Neuron (in vitro differentiated cells): ENCODE results near the gene SHF.

Experiments used
- H2AFZ ChIP-seq: one replicate; pipeline ENCODE4 v1.6.1; 2013; ENCODE audit warnings: low read depth, mild to moderate bottlenecking, inconsistent platforms, low read length, moderate library complexity
- H3K27me3 ChIP-seq: one replicate; pipeline ENCODE4 v1.6.1; 2013; ENCODE audit warnings: low read length; ENCODE audit not compliant: insufficient read depth
- H3K36me3 ChIP-seq: one replicate; pipeline ENCODE4 v1.6.1; 2013; ENCODE audit warnings: low read length; ENCODE audit not compliant: insufficient read depth
- H3K4me1 ChIP-seq: one replicate; pipeline ENCODE4 v1.6.1; 2013; ENCODE audit warnings: low read length; ENCODE audit not compliant: insufficient read depth
- H3K4me3 ChIP-seq: 2 replicates; pipeline ENCODE4 v1.5.1; 2013; ENCODE audit warnings: mild to moderate bottlenecking, low read length, moderate library complexity
- H3K9me3 ChIP-seq: one replicate; pipeline ENCODE4 v1.6.1; 2013; ENCODE audit warnings: low read length

The SHF gene

DNA sequence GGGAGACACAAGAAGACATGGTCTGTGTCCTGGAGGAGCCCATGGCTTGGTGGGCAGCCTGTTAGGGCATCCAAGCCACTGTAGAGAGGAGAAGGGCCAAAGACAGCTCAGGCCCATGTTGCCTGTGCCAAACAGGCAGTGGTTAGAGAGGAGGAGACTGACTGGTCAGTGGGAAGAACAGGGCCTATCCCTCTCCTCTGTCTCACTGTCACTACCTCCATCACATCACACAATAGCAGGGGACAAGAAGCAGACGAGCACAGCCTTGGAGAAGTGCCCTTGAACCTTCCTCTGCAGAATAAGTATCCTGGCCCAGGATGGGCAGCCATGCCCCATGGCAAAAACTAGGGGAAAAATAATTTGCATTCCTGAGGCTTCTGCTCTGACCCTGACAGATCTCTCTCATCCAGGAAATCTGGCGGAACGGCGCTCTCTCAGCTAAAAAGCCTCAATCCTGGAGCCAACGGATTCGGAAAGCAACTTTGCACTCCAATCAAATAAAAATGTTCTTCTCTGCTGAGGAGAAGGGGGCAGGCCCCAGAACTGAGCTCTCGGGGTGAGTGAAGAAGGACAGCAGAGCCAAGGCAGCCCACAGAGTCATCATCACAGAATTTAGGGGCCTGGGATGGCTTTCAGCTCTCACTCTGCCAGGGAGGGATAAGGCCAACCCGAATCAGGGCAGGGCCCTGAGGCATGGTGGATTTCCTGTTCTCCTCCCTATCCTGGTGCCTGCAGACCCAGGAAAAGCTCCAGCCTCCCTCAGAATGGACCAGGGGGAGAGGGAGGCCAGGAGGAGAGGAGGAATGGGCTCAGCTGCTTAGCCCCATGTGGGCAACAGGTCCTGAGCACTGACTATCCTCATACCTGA lies 1.6 kb downstream of the SHF start:
- Histone ChIP-seq H3K4me1 (peaks cover 19% of the 10 kb centered on the region), H3K9me3 (no peaks in the 10 kb centered on the region), H3K36me3 (no peaks in the 10 kb centered on the region), H3K27me3 (no peaks in the 10 kb centered on the region), H3K4me3 (peak overlapping the region; percentile 73), H2AFZ (no peak overlapping the region)

DNA sequence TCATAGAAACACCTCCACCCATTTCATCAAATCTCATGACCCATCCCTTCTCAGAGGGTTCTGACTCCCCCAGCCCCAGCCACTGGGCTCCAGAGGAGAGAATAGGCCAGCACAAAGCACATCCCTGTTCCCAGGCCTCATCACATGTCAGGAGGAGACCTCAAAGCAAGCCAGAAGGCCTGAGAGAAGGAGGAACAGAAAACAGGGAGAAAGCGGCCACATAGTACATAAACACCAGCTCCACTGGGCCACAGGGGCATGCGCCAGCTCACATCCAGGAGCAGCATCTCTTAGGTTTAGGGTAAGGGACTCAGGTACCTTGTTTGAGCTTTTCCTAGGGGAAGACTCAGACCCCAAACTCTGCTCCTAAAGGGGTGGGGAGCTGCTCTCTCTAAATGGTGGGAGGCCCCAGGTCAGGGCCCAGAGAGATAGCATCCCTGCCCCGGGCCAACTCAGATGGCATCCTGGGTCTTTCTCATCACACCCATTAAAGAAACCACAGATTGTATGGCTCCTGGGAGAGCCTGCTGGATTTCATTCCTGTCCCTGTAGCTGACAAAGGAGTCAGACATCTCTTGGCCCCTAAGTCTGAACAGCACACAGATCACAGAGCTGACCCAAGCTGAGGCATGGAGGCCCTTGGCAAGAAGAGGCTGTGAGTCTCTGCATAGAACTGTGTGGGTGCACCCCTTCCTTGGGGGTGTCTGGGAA lies 2.5 kb downstream of the SHF start:
- peaks cover 4% of the 10 kb centered on the region for H3K36me3 ChIP-seq
- H3K9me3 ChIP-seq: no peaks in the 10 kb centered on the region
- peaks cover 19% of the 10 kb centered on the region for H3K4me1 ChIP-seq
- no peak overlapping the region for H3K4me3 ChIP-seq
- no peaks in the 10 kb centered on the region for H3K27me3 ChIP-seq
- H2AFZ ChIP-seq: no peak overlapping the region

DNA sequence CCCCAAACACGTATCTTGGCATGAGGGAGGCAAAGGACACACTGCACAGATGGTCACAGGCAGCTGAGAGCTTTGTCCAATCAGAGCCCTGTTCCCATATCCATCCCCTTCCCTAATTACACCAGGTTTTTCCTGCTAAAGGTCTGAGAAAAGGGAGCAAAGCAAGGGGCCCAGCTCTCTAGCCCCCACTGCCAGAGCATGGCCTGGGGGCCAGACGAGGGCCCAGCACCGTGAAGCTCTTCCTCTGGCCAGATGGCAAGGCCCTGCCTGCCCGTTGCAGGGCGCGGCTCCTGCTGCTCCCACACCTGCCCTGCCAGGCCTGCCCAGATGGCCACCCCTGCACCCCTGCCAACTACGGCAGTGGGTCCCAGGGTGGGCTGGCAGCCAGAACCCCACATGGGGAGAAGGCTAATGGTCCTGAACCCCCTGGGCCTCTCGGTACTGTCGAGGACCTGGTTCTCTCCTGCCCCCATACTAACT lies 3.2 kb downstream of the SHF start:
- Histone ChIP-seq H2AFZ (no peak overlapping the region), H3K27me3 (no peaks in the 10 kb centered on the region), H3K9me3 (no peaks in the 10 kb centered on the region), H3K36me3 (peaks cover 4% of the 10 kb centered on the region), H3K4me1 (peaks cover 19% of the 10 kb centered on the region), H3K4me3 (no peak overlapping the region)

DNA sequence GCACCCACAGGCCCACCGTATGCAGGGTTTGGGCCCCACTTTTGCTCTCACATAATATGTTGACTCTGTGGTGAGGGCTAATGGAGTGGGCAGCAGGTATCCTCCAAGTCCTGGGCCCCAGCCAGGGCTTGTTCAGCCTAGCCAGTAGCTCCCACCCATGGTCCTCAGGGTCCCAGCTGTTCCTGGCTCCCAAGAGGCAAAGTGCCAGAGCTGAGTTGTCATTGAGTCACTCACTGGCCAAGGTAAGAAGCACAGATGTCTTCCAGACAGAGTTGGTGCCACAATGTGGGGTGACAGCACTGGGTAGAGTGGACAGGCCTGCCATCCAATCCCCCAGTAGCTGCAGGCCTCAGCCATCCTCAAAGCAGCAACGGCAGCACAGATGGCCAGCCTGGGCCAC lies 4.3 kb downstream of the SHF start:
- Histone ChIP-seq H3K4me1 (peaks cover 19% of the 10 kb centered on the region), H3K36me3 (peaks cover 4% of the 10 kb centered on the region)

DNA sequence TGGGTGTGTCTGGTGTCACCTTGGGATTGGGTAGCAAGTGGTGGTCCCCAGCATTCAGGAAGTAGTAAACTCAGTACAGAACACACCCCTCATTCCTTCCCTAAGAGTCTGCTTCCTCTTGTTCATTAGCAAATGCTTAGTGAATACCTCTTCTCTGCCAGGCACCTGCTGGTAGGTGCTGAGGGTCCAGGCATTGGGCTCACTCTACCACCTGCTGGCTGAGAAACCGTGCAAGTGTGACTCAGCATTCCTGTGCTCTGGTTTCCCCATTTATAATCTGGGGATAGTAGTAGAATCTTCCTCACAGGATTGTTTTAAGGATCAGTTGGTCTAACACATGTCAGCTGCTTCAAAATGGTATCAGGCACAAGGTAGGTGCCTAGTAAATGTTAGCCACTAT lies 4.8 kb downstream of the SHF start:
- H3K9me3 ChIP-seq: no peaks in the 10 kb centered on the region
- peaks cover 8% of the 10 kb centered on the region for H3K36me3 ChIP-seq
- peaks cover 19% of the 10 kb centered on the region for H3K4me1 ChIP-seq
- no peak overlapping the region for H3K4me3 ChIP-seq
- H2AFZ ChIP-seq: no peak overlapping the region
- H3K27me3 ChIP-seq: no peaks in the 10 kb centered on the region

More for the DNA sequence above, 4.3 kb downstream of the SHF start:
- Histone ChIP-seq H2AFZ (no peak overlapping the region), H3K27me3 (no peaks in the 10 kb centered on the region), H3K4me3 (no peak overlapping the region), H3K9me3 (no peaks in the 10 kb centered on the region)

- Histone ChIP-seq H3K36me3 (peaks cover 20% of the 10 kb centered on the region), H3K4me1 (peaks cover 17% of the 10 kb centered on the region), H3K4me3 (no peak overlapping the region), H3K27me3 (no peaks in the 10 kb centered on the region), H2AFZ (no peak overlapping the region), H3K9me3 (no peaks in the 10 kb centered on the region)
These were observed 6.1 kb downstream of the SHF start for GRCh38 chr15:45181491-45182285.

DNA sequence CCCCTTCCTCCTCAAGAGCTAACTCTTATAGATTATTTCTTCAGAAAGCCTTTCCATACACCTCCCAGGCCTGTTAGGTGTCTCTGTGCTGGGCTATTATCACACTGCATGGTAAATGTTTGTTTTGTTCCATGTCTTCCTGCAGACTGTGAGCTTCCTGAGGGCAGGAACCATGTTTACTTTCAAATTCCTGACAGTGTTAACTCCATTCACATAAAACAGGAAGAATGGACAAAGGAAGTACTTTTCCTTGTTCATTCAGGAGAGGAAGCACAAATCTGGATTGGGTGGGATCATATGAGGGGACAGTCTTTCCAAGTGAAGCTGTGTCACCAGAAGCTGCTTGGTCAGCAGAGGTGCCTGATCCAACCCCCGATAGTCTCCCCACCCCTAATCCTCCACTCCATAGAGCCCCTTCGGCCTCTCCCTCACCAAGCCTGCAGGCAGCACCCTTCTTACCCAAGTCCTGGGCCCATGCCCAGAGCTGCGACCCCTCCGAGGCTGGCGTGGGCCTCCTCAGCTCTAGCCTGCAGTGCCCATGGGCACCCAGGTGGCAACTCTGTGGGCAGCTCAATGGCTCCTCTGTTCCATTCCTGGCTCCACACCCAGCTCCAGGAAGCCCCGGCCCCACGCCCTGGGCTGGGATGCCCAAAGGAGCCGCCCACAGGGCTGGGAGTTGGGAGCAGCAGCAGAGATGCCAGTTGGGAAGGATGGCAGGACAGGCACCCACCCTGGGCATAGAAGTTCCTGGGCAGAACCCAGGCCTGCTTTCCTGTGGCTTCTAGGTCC lies 6.9 kb downstream of the SHF start:
- peaks cover 8% of the 10 kb centered on the region for H3K4me1 ChIP-seq
- no peak overlapping the region for H3K4me3 ChIP-seq
- peaks cover 28% of the 10 kb centered on the region for H3K36me3 ChIP-seq
- no peaks in the 10 kb centered on the region for H3K9me3 ChIP-seq
- H2AFZ ChIP-seq: no peak overlapping the region
- no peaks in the 10 kb centered on the region for H3K27me3 ChIP-seq

DNA sequence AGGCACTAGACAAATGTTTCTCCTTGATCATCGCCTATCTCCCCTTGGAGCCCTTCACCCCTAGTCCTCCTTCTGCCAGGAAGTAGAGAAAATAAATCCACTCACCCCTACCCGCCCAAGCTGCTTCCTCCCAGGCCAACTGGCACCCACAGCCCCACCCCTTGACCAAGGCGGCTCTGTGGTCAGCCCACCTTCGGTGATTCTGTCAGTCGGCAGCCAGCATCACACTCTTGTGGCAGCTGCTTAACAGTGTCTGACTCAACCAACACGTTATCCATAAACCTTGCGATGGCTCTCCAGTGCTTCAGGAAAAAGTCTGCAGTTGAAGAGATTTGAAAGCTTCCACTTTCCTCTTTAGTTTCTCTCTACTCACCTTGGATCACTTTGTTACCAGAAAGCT lies 7.6 kb downstream of the SHF start:
- Histone ChIP-seq H3K4me3 (no peak overlapping the region), H3K4me1 (peaks cover 2% of the 10 kb centered on the region), H3K27me3 (no peaks in the 10 kb centered on the region), H3K9me3 (no peaks in the 10 kb centered on the region), H2AFZ (no peak overlapping the region), H3K36me3 (peaks cover 31% of the 10 kb centered on the region)

DNA sequence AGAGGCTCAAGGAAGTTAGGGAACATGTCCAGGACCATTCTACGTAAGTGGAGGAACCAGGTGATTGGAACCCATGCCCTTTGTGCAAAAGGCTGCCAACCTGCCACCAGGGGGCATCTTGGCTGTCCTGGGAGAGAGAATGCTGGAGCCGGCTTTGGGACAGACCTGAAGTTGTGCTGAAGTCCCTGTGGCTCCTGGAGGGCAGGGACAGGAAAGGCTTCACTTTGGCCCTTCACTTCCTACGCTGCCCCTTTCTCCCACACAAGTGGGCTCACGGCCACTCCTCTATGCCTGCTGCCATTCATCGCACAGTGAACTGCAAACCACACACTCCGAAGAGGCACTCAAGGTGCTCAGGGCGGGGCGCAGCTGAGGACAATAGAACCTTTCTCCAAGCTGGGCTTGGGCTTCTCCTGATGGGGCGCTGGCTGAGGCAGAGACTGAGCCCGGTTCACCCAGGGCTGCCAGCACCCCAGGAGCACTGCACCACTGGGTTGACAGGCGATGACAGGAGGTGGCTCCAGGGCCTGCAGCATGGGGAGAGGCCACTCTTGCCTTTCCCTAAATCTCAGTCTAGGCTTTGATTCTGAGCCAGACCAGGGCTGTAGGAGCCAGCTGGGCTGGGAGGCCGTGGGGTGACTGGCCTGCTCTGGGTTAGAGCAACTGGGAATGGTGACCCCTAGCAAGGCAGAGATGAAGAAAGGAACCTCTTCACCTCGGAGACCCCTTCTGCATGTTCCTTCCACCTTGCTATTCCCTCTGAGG lies 8.4 kb downstream of the SHF start:
- no peaks in the 10 kb centered on the region for H3K4me1 ChIP-seq
- no peak overlapping the region for H2AFZ ChIP-seq
- no peaks in the 10 kb centered on the region for H3K9me3 ChIP-seq
- H3K36me3 ChIP-seq: peaks cover 39% of the 10 kb centered on the region
- H3K4me3 ChIP-seq: no peak overlapping the region
- H3K27me3 ChIP-seq: no peaks in the 10 kb centered on the region

DNA sequence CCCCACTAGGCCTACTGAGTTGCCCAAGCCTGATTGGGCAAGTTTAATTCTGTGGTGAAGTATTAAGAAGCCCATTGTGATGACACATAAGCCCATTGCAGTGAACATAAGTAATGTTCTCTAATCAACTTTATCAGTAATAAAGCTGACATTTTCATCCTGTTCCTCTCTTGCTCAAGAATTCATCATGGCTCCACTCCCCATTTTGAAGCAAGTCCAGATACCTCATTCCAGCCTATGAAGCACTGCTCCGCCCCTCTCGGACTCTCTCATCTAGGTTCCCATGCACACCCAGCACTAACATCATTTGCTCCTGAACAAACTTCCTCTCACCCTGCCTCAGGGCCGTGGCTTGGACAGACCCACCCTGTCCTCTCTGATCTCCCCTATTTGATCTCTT lies 10.5 kb downstream of the SHF start:
- no peaks in the 10 kb centered on the region for H3K27me3 ChIP-seq
- peaks cover 54% of the 10 kb centered on the region for H3K36me3 ChIP-seq
- no peaks in the 10 kb centered on the region for H3K4me1 ChIP-seq
- H2AFZ ChIP-seq: no peak overlapping the region
- H3K9me3 ChIP-seq: no peaks in the 10 kb centered on the region
- H3K4me3 ChIP-seq: no peak overlapping the region

DNA sequence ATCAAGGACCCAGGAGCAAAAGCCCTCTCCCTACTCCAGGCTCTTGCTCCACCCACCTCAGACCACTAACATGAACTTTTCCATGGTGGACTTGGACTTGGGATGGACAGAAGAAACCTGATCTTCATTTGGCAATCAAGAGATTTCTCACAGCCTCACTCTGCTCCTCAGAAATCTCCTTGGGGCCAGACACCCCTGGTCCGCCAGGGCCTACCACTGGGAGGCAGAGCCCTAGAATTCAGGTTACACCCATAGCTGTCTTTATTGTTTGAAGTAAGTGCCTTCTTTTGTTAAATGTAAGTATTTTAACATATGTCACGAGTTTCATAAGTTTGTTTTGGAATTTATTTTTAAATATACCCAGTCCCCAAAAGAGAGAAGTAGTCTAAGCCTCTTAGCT lies 13.2 kb downstream of the SHF start:
- Histone ChIP-seq H3K4me3 (no peak overlapping the region), H3K36me3 (peaks cover 61% of the 10 kb centered on the region), H3K27me3 (no peaks in the 10 kb centered on the region), H3K9me3 (no peaks in the 10 kb centered on the region), H3K4me1 (no peaks in the 10 kb centered on the region), H2AFZ (no peak overlapping the region)

DNA sequence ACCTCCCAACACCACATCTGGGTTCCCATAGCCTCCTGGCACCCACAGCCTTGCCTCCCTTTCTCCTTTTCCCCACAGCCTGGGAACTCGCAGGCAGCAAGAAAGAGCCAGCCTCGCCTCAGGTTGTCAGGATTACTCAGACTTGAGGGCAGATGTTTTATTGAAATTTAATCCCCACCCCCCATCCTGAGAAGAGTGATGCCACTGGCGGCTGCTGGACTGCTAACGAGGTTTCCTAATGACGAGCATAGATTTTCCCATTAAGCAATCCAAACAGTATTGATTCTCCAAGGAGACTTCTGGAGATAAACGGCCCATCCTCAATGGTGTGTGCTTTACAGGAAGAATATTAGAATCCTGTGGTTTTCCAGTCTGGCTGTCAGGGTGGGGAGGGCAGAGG lies 13.7 kb downstream of the SHF start:
- H2AFZ ChIP-seq: no peak overlapping the region
- H3K9me3 ChIP-seq: no peaks in the 10 kb centered on the region
- H3K4me3 ChIP-seq: no peak overlapping the region
- H3K36me3 ChIP-seq: peaks cover 61% of the 10 kb centered on the region
- no peaks in the 10 kb centered on the region for H3K4me1 ChIP-seq
- H3K27me3 ChIP-seq: no peaks in the 10 kb centered on the region
